ENCODE measurements around the gene CAMK1G. TPM values are rescaled to one million over a fixed set of nuclear protein-coding genes. Genes with fewer than 3 reads are reported as not detected.
A peak's percentile ranks its signal among the peaks of the same experiment; 100 is the strongest.

The CAMK1G gene
- total and polyA plus RNA-seq, 12 donors = 0.11 to 0.71 (median 0.21) TPM; not detected in 9

GRCh38 chr1:209648346-209648745, 64.8 kb downstream of the CAMK1G start:
- ATAC-seq (no peak), DNase-seq (no peak)
- TF ChIP-seq, protein P1, sequence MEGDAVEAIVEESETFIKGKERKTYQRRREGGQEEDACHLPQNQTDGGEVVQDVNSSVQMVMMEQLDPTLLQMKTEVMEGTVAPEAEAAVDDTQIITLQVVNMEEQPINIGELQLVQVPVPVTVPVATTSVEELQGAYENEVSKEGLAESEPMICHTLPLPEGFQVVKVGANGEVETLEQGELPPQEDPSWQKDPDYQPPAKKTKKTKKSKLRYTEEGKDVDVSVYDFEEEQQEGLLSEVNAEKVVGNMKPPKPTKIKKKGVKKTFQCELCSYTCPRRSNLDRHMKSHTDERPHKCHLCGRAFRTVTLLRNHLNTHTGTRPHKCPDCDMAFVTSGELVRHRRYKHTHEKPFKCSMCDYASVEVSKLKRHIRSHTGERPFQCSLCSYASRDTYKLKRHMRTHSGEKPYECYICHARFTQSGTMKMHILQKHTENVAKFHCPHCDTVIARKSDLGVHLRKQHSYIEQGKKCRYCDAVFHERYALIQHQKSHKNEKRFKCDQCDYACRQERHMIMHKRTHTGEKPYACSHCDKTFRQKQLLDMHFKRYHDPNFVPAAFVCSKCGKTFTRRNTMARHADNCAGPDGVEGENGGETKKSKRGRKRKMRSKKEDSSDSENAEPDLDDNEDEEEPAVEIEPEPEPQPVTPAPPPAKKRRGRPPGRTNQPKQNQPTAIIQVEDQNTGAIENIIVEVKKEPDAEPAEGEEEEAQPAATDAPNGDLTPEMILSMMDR (IDR thresholded peaks at IDR 0.05) = no peak
- peaks cover 37 to 97% (median 77%) of the 10 kb centered on the region in 9 donors for H3K4me1 ChIP-seq
- no peak overlapping the region for H3K4me3 ChIP-seq
- H3K27me3 ChIP-seq = no peaks in the 10 kb centered on the region
- intact Hi-C loops (cut with DNase I) = loop anchor here in 2 of 10 donors (5.0 to 10.0 kb wide), 3 partner anchors 39 to 99 kb away; no protein-coding TSS in a partner anchor
- H3K9me3 ChIP-seq = no peaks in the 10 kb centered on the region
- no peaks in the 10 kb centered on the region for H3K36me3 ChIP-seq
- H3K27ac ChIP-seq = peak overlapping the region in 8 of 10 donors; percentile 10 to 97 (median 50)

DNA sequence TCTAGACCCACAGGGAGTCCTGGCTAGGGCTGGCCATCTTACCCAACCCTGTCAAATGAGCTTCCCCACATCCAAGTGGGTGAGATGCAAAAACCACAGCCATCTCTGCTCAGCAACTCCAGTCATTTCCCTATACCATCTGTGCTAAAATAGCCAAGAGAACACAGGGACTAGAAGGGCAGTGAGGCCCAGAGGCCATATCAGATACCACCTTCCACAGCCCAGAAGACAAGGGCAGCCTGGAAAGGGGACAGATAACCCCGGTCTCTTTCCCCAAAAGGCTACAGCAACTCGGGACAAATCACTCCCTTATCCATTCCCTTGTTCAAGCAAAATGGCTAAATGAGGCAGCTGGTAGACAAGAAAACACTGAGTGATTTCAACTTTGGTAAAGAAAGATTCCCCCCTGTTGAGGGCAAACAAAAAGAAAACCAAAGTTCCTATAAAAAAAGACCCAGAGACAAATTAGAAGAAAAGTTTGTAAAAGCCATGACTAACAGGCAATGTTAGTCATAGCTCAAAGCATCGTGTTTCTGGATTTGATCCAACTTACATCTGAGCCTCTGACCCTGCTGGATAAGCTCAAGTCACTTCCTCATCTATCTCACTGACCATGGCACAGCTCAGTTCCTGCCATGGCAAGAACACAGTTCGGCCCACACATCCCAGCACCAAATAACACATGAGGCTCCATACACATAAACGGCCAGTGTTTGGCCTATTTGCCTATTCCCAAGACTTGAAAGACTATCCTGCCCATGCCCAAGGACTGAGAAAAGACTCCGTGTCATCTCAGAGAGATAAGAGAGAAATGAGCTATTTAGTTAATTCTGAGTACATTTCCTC, 65.6 kb downstream of the CAMK1G start:
- intact Hi-C loops (cut with DNase I) = loop anchor here in 2 of 10 donors (5.0 to 10.0 kb wide), 3 partner anchors 38 to 98 kb away; no protein-coding TSS in a partner anchor
- H3K4me1 ChIP-seq = peaks cover 30 to 97% (median 77%) of the 10 kb centered on the region in 9 donors
- 41 to 49% methylated on average over 6 of the region's 6 CpGs for WGBS, 2 donors

GRCh38 chr1:209650454-209650853, 66.9 kb downstream of the CAMK1G start:
- no peak overlapping the region for H3K4me3 ChIP-seq
- intact Hi-C loops (cut with DNase I) = no loop called here
- TF ChIP-seq, protein P1 (IDR thresholded peaks at IDR 0.05) = no peak
- peak overlapping the region in 3 of 10 donors; percentile 41 to 90 (median 41) for H3K27ac ChIP-seq
- DNase-seq (no peak), ATAC-seq (no peak)
- H3K36me3 ChIP-seq = no peaks in the 10 kb centered on the region
- no peaks in the 10 kb centered on the region for H3K9me3 ChIP-seq
- 77 to 84% methylated on average over 1 of the region's 1 CpG for WGBS, 2 donors
- peaks cover 25 to 84% (median 64%) of the 10 kb centered on the region in 9 donors for H3K4me1 ChIP-seq
- no peaks in the 10 kb centered on the region for H3K27me3 ChIP-seq

More for the DNA sequence above, 65.6 kb downstream of the CAMK1G start:
- Histone ChIP-seq H3K36me3 (no peaks in the 10 kb centered on the region), H3K27ac (peak overlapping the region in 9 of 10 donors; percentile 10 to 97 (median 42)), H3K4me3 (no peak overlapping the region), H3K9me3 (no peaks in the 10 kb centered on the region), H3K27me3 (no peaks in the 10 kb centered on the region)
- ATAC-seq (peak in 5 of 8 donors; percentile 23 to 74 (median 42)), DNase-seq (no peak)
- TF ChIP-seq, protein P1 (IDR thresholded peaks at IDR 0.05) = no peak

DNA sequence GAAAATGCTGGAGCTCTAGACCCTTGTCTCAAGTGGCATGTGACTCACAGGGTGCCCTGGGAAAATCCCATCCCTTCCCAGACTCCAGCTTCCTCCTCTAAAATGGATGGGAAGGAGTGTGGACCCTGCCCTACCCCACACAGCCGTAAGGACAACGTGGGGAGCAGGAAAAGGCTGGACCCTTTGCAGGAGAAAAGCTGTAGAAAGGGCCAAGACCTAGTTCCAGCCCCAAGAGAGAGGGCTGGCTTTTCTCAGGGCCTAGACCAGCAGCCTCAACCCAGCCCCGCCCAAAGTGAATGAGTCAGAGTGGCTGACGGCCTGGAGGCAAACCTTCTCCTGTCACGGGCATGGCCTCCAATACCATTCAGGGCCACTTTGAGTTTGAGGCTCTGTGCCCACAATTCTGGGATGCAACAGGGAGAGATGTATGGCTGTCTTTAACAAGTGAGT, 67.6 kb downstream of the CAMK1G start:
- WGBS, 2 donors = 43 to 56% methylated on average over 5 of the region's 5 CpGs

More for the DNA sequence above, 67.6 kb downstream of the CAMK1G start:
- peaks cover 23 to 77% (median 58%) of the 10 kb centered on the region in 9 donors for H3K4me1 ChIP-seq
- ATAC-seq (peak in 7 of 8 donors; percentile 28 to 76 (median 52)), DNase-seq (peak; percentile 58 to 67)
- no peaks in the 10 kb centered on the region for H3K27me3 ChIP-seq
- intact Hi-C loops (cut with DNase I) = no loop called here
- peak overlapping the region in 3 of 10 donors; percentile 41 to 90 (median 41) for H3K27ac ChIP-seq
- H3K4me3 ChIP-seq = no peak overlapping the region
- H3K9me3 ChIP-seq = no peaks in the 10 kb centered on the region
- no peaks in the 10 kb centered on the region for H3K36me3 ChIP-seq
- TF ChIP-seq, protein P1 (IDR thresholded peaks at IDR 0.05) = no peak

Data from heart right ventricle (tissue), 16 donors.